ENCODE data around the gene GALNT18.

GALNT18 gene

GRCh38 chr11:11532574-11532973 lies 89.2 kb downstream of the GALNT18 start:
- DNase-seq (ENCODE audit: low read depth, low spot score), result no peak

- no peak for DNase-seq (ENCODE audit: low read depth, low spot score)
These were observed 90.5 kb downstream of the GALNT18 start for GRCh38 chr11:11531131-11531908.

- no peak for DNase-seq (ENCODE audit: low read depth, low spot score)
These were observed 92.8 kb downstream of the GALNT18 start for GRCh38 chr11:11528986-11529385.

GRCh38 chr11:11525283-11525682 lies 96.5 kb downstream of the GALNT18 start:
- DNase-seq (ENCODE audit: low read depth, low spot score), result no peak

- no peak for DNase-seq (ENCODE audit: low read depth, low spot score)
These were observed 97.3 kb downstream of the GALNT18 start for GRCh38 chr11:11524436-11525061.

GRCh38 chr11:11522591-11522990 lies 99.2 kb downstream of the GALNT18 start:
- no peak for DNase-seq (ENCODE audit: low read depth, low spot score)

- DNase-seq (ENCODE audit: low read depth, low spot score), result no peak
These were observed 100.4 kb downstream of the GALNT18 start for GRCh38 chr11:11521306-11522002.

- no peak for DNase-seq (ENCODE audit: low read depth, low spot score)
These were observed 101.4 kb downstream of the GALNT18 start for GRCh38 chr11:11520231-11521015.

GRCh38 chr11:11519184-11519583 lies 102.6 kb downstream of the GALNT18 start:
- DNase-seq (ENCODE audit: low read depth, low spot score), result no peak

- DNase-seq (ENCODE audit: low read depth, low spot score), result no peak
These were observed 107.6 kb downstream of the GALNT18 start for GRCh38 chr11:11514246-11514645.

- no peak for DNase-seq (ENCODE audit: low read depth, low spot score)
These were observed 108.4 kb downstream of the GALNT18 start for GRCh38 chr11:11513422-11513821.

- no peak for DNase-seq (ENCODE audit: low read depth, low spot score)
These were observed 108.9 kb downstream of the GALNT18 start for GRCh38 chr11:11512929-11513328.

- no peak for DNase-seq (ENCODE audit: low read depth, low spot score)
These were observed 109.3 kb downstream of the GALNT18 start for GRCh38 chr11:11512502-11512901.

GRCh38 chr11:11512090-11512489 lies 109.7 kb downstream of the GALNT18 start:
- no peak for DNase-seq (ENCODE audit: low read depth, low spot score)

- no peak for DNase-seq (ENCODE audit: low read depth, low spot score)
These were observed 110.9 kb downstream of the GALNT18 start for GRCh38 chr11:11510939-11511338.

- DNase-seq (ENCODE audit: low read depth, low spot score), result no peak
These were observed 116.1 kb downstream of the GALNT18 start for GRCh38 chr11:11505692-11506091.

- no peak for DNase-seq (ENCODE audit: low read depth, low spot score)
These were observed 116.6 kb downstream of the GALNT18 start for GRCh38 chr11:11505190-11505589.

- DNase-seq (ENCODE audit: low read depth, low spot score), result no peak
These were observed 117.7 kb downstream of the GALNT18 start for GRCh38 chr11:11504071-11504470.

- no peak for DNase-seq (ENCODE audit: low read depth, low spot score)
These were observed 119.4 kb downstream of the GALNT18 start for GRCh38 chr11:11502263-11502861.

GRCh38 chr11:11501546-11502262 lies 120.1 kb downstream of the GALNT18 start:
- no peak for DNase-seq (ENCODE audit: low read depth, low spot score)
